ENCODE results near the gene PPIL1. TPM values are rescaled to one million over a fixed set of nuclear protein-coding genes. Genes with fewer than 3 reads are reported as not detected.

The PPIL1 gene
- total RNA-seq, 4 donors from 2014 or later = 17.5 to 31.6 (median 20.9) TPM

DNA sequence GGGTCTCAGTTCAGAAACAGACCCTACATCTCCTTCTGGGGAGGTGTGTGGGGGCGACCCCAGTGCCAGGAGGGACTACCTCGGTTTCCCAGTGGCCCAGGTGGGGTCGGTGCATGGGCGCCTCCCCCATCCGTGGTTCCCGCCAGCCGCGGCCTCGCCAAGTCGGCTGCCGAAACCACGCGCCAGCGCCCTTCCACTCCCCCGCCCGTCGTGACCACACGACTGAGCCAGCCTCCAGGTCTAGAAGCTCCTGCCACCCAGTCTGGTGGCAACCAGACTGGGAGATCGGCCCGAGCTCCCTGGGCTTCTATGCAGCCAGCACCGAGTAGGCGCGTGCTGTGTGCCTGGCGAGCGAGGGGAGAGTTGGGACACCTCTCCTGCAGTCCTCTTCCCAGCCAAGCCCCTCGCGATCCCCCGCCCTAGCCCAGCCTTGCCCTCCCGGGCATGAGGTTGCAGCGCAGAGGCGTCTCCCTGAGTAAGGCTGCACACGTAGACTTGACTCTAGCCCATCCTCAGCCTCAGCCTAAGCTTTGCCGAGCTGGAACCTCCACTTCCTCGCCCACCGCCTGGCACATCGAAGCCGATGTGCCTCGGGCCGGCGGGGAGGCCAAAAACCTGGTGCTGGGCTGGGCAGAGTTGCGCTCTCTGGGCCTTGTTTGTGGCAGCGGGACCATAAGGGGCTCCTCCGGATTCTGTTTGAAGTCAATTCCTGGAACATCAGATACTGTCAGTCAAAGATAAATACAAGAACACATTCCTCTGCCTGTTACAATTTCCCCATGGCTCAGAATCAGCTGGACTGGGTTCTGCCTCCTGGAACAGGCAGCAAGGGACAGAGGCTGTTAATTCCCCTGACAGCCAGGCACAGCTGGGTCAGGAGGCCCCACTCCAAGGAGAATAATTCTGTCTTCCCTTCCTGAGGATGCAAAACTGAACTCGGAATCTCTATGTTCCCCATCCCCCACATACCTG, 33.9 kb downstream of the PPIL1 start:
- no peak for TF ChIP-seq CTCF (IDR thresholded peaks at IDR 0.05)
- ATAC-seq (ENCODE audit: low FRiP score) = peak; percentile 53
- no peak for DNase-seq (ENCODE audit: low spot score)

- ATAC-seq (ENCODE audit: low FRiP score) (peak; percentile 57), DNase-seq (ENCODE audit: low spot score) (no peak)
- TF ChIP-seq CTCF (IDR thresholded peaks at IDR 0.05) = no peak
Observed at GRCh38 chr6:36839749-36840431, 34.7 kb downstream of the PPIL1 start.

GRCh38 chr6:36838896-36839748, 35.5 kb downstream of the PPIL1 start, which contains the start of gene CPNE5:
CPNE5 (minus strand) TSS chr6:36839444; CDS start chr6:36839377, 67 bp downstream.
- peak; percentile 41 for ATAC-seq (ENCODE audit: low FRiP score)
- DNase-seq (ENCODE audit: low spot score) = no peak
- no peak for TF ChIP-seq CTCF (IDR thresholded peaks at IDR 0.05)

- DNase-seq (ENCODE audit: low spot score) (no peak), ATAC-seq (ENCODE audit: low FRiP score) (no peak)
- no peak for TF ChIP-seq CTCF (IDR thresholded peaks at IDR 0.05)
Observed at GRCh38 chr6:36837686-36838085, 36.9 kb downstream of the PPIL1 start.

- TF ChIP-seq CTCF (IDR thresholded peaks at IDR 0.05) = no peak
- DNase-seq (ENCODE audit: low spot score) (no peak), ATAC-seq (ENCODE audit: low FRiP score) (no peak)
Observed at GRCh38 chr6:36837022-36837339, 37.6 kb downstream of the PPIL1 start.

DNA sequence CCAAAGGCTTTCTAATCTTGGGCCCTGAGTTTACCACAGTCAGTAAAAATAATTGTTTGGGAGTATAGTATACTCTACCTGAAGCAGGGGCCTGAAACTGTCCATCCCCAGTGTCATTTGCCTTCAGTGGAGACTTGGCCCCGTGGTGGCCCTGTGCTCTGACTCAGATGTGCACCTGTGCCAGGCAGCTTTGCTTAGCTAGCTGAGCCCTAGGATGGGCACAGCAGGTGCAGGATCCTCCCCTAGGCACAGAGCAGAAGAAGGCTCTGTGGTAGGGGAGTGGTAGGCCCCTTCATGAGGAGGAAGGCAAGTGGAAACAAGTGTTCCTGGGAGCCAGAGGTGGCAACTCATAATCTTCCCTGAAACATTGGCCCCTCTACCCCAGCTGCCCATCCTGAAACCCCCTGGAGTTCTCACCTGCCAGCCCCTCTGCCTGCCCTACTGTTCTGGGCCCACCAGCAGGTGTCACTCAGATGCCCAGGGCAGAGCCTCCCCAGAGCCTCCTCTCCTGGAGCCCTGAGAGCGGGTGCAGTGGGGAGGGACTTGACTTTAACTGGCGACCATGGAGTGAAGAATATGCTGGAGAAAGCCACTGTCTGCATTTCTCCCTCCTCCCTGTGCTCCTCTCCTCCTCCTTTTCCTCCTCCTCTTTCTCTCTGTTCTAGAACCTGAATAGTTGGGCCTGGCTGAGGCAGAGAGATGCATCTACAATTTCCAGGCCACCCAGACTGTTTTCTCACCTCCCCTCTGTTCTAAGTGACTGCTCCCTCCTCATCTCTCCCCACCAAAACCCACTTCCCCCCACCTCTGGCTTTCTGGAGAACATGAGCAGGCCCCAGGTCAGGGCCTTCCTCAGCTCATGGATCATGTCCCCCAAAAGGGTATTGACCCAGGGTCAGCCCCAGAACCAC, 38.2 kb downstream of the PPIL1 start:
- no peak for ATAC-seq (ENCODE audit: low FRiP score)
- TF ChIP-seq CTCF (IDR thresholded peaks at IDR 0.05) = no peak
- no peak for DNase-seq (ENCODE audit: low spot score)

Data from omental fat pad (tissue), 4 donors.